Thymus (tissue), 11 donors: Measurements from ENCODE around the gene TRIO. TPM values are rescaled to one million over a fixed set of nuclear protein-coding genes. Genes with fewer than 3 reads are reported as not detected.
A peak's percentile ranks its signal among the peaks of the same experiment; 100 is the strongest.

Source experiments
- DNase-seq, 9 donors: peaks; one replicate each; pipeline ENCODE4 v3.0.0-alpha.2; 2013; ENCODE audit warnings: low spot score in 9 of 9, low read depth in 6 of 9, missing footprints in 1 of 9
- H3K27ac ChIP-seq, 2 donors: one replicate each; pipeline ENCODE4 v1.5.1; 2013; ENCODE audit warnings: control low read depth in 1 of 2, low read depth in 1 of 2, low read length in 1 of 2, mild to moderate bottlenecking in 1 of 2, moderate library complexity in 1 of 2
- H3K27me3 ChIP-seq, 2 donors: one replicate each; pipeline ENCODE4 v1.5.1; 2013; ENCODE audit warnings: low read length in 1 of 2; ENCODE audit not compliant: control insufficient read depth in 2 of 2, insufficient read depth in 1 of 2
- H3K36me3 ChIP-seq, 2 donors: one replicate each; pipeline ENCODE4 v1.5.1; 2013; ENCODE audit warnings: low read length in 1 of 2, mild to moderate bottlenecking in 1 of 2, moderate library complexity in 1 of 2; ENCODE audit not compliant: control insufficient read depth in 2 of 2, insufficient read depth in 2 of 2
- H3K4me1 ChIP-seq, 2 donors: one replicate each; pipeline ENCODE4 v1.5.1; 2013; ENCODE audit warnings: low read length in 2 of 2; ENCODE audit not compliant: control insufficient read depth in 2 of 2, insufficient read depth in 2 of 2
- H3K4me3 ChIP-seq, 2 donors: one replicate each; pipeline ENCODE4 v1.5.1; 2013; ENCODE audit warnings: low read length in 2 of 2, control low read depth in 1 of 2, mild to moderate bottlenecking in 1 of 2
- H3K9me3 ChIP-seq, 2 donors: one replicate each; pipeline ENCODE4 v1.5.1; 2013; ENCODE audit warnings: low read length in 1 of 2, mild to moderate bottlenecking in 1 of 2; ENCODE audit not compliant: control insufficient read depth in 2 of 2, insufficient read depth in 1 of 2
- WGBS: extraction: QIAGEN DNeasy Blood & Tissue Kit; methylation state at CpG from one replicate; pipeline ENCODE4 v1.1.7; 2013; 5-methylcytosine and 5-hydroxymethylcytosine counted together
- polyA plus RNA-seq: library from polyadenylated mRNA; stranded (reverse); fragments of 200-250 nt; gene quantifications from one replicate; pipeline ENCODE4 v1.2.3, GENCODE V29; 2013
- total RNA-seq: library from RNA; stranded (reverse); fragments of 120-200 nt; gene quantifications from one replicate; pipeline ENCODE4 v1.2.4, GENCODE V29; 2013
- donor health status: healthy.

The TRIO gene
- total and polyA plus RNA-seq, 2 donors, result 26.9 to 52.1 TPM

DNA sequence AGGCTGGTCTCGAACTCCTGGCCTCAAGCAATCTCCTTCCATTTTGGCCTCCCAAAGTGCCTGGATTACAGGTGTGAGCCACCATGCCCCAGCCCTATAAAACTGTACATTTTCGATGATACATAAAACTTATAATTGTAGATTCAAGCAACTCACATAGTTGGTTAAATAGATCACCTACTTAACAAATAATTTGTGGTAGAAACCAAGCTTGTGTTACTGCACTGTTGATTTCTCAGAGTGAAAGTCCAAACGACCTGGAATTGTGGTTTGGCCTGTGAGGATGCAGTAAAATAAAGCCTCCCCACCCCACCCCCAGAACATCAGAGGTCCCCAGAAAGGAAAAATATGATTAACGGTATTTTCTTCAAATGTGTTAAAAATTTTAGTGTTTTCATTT is 92.7 kb downstream of the TRIO start:
- Histone ChIP-seq H3K4me1 (peaks cover 0 to 6% of the 10 kb centered on the region in 2 donors), H3K27ac (no peak overlapping the region), H3K36me3 (no peaks in the 10 kb centered on the region), H3K27me3 (no peaks in the 10 kb centered on the region), H3K9me3 (no peaks in the 10 kb centered on the region), H3K4me3 (no peak overlapping the region)
- WGBS, result 92% methylated on average over 4 of the region's 4 CpGs
- no peak for DNase-seq

DNA sequence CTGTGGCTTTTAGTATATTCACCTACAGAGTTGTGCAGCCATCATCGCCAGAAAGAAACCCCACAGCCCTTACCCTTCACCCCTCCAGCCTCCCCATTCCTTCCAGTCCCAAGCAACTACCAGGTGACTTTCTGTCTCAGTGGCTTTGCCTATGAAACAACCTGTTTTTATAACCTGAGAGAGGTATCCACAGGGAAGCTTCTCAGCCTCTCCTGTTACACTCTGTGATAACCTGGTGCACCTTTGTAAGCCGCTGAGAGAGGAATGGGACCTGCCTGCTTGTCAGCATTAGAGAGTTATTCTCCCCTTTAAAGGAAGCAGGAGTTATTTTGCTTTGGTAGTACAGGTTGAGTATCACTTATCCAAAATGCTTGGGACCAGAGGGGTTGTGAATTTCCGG is 93.6 kb downstream of the TRIO start:
- WGBS, result 95% methylated on average over 3 of the region's 3 CpGs
- H3K4me3 ChIP-seq, result no peak overlapping the region
- no peaks in the 10 kb centered on the region for H3K27me3 ChIP-seq
- peaks cover 0 to 6% of the 10 kb centered on the region in 2 donors for H3K4me1 ChIP-seq
- H3K9me3 ChIP-seq, result no peaks in the 10 kb centered on the region
- no peaks in the 10 kb centered on the region for H3K36me3 ChIP-seq
- DNase-seq, result no peak
- no peak overlapping the region for H3K27ac ChIP-seq

DNA sequence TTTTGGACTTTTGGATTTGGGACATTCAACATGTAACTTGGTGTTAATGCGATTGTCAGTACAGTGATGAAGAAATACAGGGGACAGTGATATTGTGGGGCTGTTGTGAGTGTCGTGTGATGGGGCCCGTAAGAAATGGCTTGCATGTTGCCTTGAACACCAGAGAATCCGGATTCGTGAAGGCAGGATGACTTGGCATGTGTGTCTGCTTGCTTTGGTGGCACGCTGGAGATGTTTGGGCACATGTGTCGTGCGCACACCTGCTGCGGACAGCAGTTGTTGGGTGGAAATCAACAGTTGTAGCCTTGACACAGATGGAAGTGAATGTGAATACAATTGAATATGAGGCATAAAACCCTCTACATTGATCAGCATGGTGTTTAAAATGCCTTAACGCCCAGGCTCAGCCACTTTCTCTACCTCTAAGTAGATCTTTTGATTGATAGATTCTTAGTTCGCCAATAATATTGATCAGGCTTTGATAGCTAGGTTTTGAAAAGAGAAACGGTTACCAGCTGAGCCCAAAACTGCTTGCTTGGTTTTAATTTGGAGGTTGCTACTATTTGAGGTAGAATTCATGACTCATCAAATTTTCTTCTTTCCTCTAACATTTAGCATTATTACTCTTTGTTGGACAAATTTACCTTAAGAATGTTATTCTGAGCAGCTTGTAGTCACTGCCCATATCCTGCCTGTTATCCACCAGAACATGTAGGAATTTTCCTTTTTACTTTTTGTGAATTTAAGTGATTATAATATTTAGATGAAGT is 94.4 kb downstream of the TRIO start:
- WGBS, result 90% methylated on average over 12 of the region's 12 CpGs
- no peak overlapping the region for H3K4me3 ChIP-seq
- no peaks in the 10 kb centered on the region for H3K27me3 ChIP-seq
- H3K36me3 ChIP-seq, result no peaks in the 10 kb centered on the region
- peaks cover 0 to 6% of the 10 kb centered on the region in 2 donors for H3K4me1 ChIP-seq
- no peak for DNase-seq
- H3K27ac ChIP-seq, result peak overlapping the region in 1 of 2 donors; percentile 49
- no peaks in the 10 kb centered on the region for H3K9me3 ChIP-seq

DNA sequence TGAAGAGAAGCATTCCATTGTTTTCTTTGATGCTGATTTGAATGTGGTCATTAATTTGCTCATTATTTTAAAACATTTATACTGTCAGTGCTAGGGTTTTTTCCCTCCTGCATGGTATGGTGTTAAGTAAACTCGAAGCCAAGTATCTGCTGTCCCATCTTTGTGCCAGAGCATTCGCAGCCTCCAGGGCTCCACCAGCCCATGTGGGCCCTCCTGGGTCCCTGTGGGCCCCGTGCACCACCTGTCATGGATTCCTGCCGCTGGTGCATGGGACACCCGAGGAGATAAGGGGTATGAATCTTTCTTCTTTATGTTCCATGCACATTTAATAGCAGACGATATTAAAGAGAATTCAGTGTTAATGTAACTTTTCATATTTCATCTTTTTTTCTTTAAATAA is 95.1 kb downstream of the TRIO start:
- WGBS, result 96% methylated on average over 6 of the region's 6 CpGs
- no peak for DNase-seq

DNA sequence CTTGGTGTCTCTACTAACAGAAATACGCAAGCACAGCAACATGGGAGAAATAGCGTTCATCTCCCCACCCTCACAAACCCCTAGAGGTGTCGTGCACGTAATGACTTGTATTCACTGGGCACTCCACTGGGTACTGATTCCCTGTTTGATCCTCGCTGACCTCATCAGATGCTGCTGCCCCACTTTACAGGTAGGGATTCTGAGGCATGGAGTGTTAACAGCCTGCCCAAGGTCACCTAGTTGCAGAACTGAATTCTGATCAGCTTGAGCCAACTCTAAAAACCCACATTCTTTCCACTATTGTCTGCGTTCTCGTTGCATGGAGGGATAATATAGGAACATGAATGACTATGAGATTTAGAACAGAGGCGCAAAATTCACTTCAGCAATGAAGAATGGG is 96.3 kb downstream of the TRIO start:
- H3K27ac ChIP-seq, result no peak overlapping the region

More for the DNA sequence above, 95.1 kb downstream of the TRIO start:
- Histone ChIP-seq H3K27ac (no peak overlapping the region), H3K36me3 (no peaks in the 10 kb centered on the region), H3K4me1 (peaks cover 0 to 6% of the 10 kb centered on the region in 2 donors), H3K4me3 (no peak overlapping the region), H3K27me3 (no peaks in the 10 kb centered on the region), H3K9me3 (no peaks in the 10 kb centered on the region)

DNA sequence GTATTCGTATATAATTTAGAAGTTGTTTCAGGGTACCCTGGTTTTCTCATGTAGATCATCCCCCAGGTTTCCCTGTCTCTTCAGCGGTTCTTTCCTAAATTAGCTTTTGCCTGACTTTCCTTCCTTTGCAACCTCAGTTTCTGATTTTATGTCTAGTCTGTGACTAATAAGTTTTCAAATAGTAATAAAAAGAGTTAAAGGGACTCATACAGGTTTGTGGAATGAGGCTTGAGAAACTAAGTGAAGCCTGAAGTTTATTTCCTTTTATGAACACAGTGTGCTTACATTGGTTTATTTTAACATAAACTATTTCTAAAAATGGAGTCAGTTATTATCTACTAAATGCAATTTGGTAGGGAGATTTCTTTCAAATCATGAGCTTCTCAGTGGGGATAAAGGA is 96.8 kb downstream of the TRIO start:
- Histone ChIP-seq H3K4me1 (peaks cover 6 to 12% of the 10 kb centered on the region in 2 donors), H3K27ac (no peak overlapping the region), H3K9me3 (no peaks in the 10 kb centered on the region), H3K4me3 (no peak overlapping the region), H3K36me3 (no peaks in the 10 kb centered on the region), H3K27me3 (no peaks in the 10 kb centered on the region)
- DNase-seq, result no peak
- WGBS, result 99% methylated on average over 2 of the region's 2 CpGs

More for the DNA sequence above, 96.3 kb downstream of the TRIO start:
- peaks cover under 1 to 7% of the 10 kb centered on the region in 2 donors for H3K4me1 ChIP-seq
- no peaks in the 10 kb centered on the region for H3K36me3 ChIP-seq
- no peaks in the 10 kb centered on the region for H3K9me3 ChIP-seq
- DNase-seq, result no peak
- H3K4me3 ChIP-seq, result no peak overlapping the region
- WGBS, result 99% methylated on average over 8 of the region's 8 CpGs
- no peaks in the 10 kb centered on the region for H3K27me3 ChIP-seq

GRCh38 chr5:14240359-14240758 is 97.2 kb downstream of the TRIO start:
- H3K9me3 ChIP-seq, result no peaks in the 10 kb centered on the region
- H3K27me3 ChIP-seq, result no peaks in the 10 kb centered on the region
- H3K36me3 ChIP-seq, result no peaks in the 10 kb centered on the region
- no peak overlapping the region for H3K27ac ChIP-seq
- WGBS, result 94% methylated on average over 2 of the region's 2 CpGs
- DNase-seq, result no peak
- no peak overlapping the region for H3K4me3 ChIP-seq
- peaks cover 7 to 15% of the 10 kb centered on the region in 2 donors for H3K4me1 ChIP-seq

DNA sequence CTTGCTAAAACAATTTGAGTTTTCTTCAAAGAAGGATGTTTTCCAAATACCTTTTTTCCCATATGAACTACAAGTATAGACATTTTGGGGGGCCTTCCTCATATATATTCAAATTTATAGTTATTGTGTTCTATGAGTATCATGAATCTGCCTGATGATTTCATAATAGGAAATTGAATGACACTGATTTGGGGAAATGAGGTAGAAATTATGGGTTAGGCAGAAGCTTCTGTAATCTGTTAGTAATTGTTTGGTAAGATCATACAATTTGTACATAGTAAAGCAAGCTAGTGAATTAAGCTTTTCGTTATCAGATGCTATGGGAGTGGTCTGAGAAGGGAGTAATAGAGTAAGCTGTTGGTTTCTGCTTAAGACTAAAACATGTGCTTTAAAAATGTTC is 98.0 kb downstream of the TRIO start:
- Histone ChIP-seq H3K27me3 (no peaks in the 10 kb centered on the region), H3K4me1 (peaks cover 9 to 20% of the 10 kb centered on the region in 2 donors)

DNA sequence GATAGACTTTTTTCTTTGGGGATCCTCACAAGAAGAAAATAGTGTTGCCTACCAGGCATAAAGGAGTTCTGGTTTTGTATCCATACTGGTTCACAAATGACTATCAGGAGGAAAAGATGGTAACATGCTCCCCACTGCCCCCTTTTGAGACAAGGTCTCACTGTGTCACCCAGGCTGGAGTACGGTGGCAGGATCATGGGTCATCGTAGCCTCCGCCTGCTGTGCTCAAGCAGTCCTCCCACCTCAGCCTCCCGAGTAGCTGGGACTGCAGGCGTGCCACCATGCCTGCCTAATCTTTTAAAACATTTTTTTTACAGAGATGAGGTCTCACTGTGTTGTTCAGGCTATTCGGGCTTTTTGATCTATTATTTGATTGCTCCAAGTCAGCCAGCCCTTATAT is 99.3 kb downstream of the TRIO start:
- H3K4me3 ChIP-seq, result no peak overlapping the region
- H3K27me3 ChIP-seq, result no peaks in the 10 kb centered on the region
- H3K4me1 ChIP-seq, result peaks cover 9 to 27% of the 10 kb centered on the region in 2 donors
- H3K27ac ChIP-seq, result no peak overlapping the region
- WGBS, result 98% methylated on average over 6 of the region's 6 CpGs
- H3K36me3 ChIP-seq, result no peaks in the 10 kb centered on the region
- no peak for DNase-seq
- no peaks in the 10 kb centered on the region for H3K9me3 ChIP-seq

More for the DNA sequence above, 98.0 kb downstream of the TRIO start:
- DNase-seq, result no peak
- 56% methylated on average over 1 of the region's 1 CpG for WGBS
- H3K27ac ChIP-seq, result no peak overlapping the region
- no peaks in the 10 kb centered on the region for H3K36me3 ChIP-seq
- H3K4me3 ChIP-seq, result no peak overlapping the region
- H3K9me3 ChIP-seq, result no peaks in the 10 kb centered on the region
